Keratinocyte (primary cell): ENCODE data around the gene MED15. TPM values are rescaled to one million over a fixed set of nuclear protein-coding genes. Genes with fewer than 3 reads are reported as not detected.
A peak's percentile ranks its signal among the peaks of the same experiment; 100 is the strongest.

Source experiments
- DNase-seq: peaks from one replicate; pipeline ENCODE4 v3.0.0-alpha.2; 2011; ENCODE audit warnings: low read depth, missing footprints, low spot score
- FAIRE-seq: peaks from 2 replicates; lab custom pipeline; 2011; peaks lifted over from hg19 to GRCh38; lab: Jason Lieb, UNC
- H2AFZ ChIP-seq: 2 replicates; pipeline ENCODE4 v1.6.0; 2012; ENCODE audit warnings: low read length, control low read depth, inconsistent platforms; ENCODE audit not compliant: control insufficient read depth
- H3K27ac ChIP-seq: 2 replicates; pipeline ENCODE4 v1.5.1; 2011; ENCODE audit warnings: low read length; ENCODE audit not compliant: control insufficient read depth, insufficient read depth
- H3K27me3 ChIP-seq: 3 replicates; pipeline ENCODE4 v1.6.0; 2011; ENCODE audit warnings: low read length; ENCODE audit not compliant: control insufficient read depth, insufficient read depth; ENCODE audit errors: extremely low read depth
- H3K36me3 ChIP-seq, 2 experiments: 2 replicates in 1 of 2; 3 replicates in 1 of 2; pipeline ENCODE4 v1.5.1; 2011; ENCODE audit warnings: low read length in 2 of 2, mild to moderate bottlenecking in 1 of 2; ENCODE audit not compliant: control insufficient read depth in 2 of 2, insufficient read depth in 2 of 2; ENCODE audit errors: extremely low read depth in 1 of 2
- H3K4me1 ChIP-seq: 3 replicates; pipeline ENCODE4 v1.5.1; 2011; ENCODE audit warnings: low read length; ENCODE audit not compliant: control insufficient read depth, insufficient read depth; ENCODE audit errors: extremely low read depth
- H3K4me2 ChIP-seq: 3 replicates; pipeline ENCODE4 v1.6.0; 2011; ENCODE audit warnings: low read depth, low read length; ENCODE audit not compliant: control insufficient read depth, insufficient read depth; ENCODE audit errors: extremely low read depth
- H3K4me3 ChIP-seq, 3 experiments: fragments of 200-600 bp in 1 of 3; sonication (generic) in 1 of 3; 2 replicates in 2 of 3; 3 replicates in 1 of 3; pipeline ENCODE4 v1.5.1; 2011 to 2016; ENCODE audit warnings: low read length in 3 of 3, mild to moderate bottlenecking in 3 of 3, control low read depth in 2 of 3, inconsistent platforms in 1 of 3, low read depth in 1 of 3, mixed read lengths in 1 of 3, mixed run types in 1 of 3, moderate library complexity in 1 of 3; ENCODE audit not compliant: control insufficient read depth in 2 of 3, insufficient read depth in 2 of 3; ENCODE audit errors: extremely low read depth in 1 of 3
- H3K79me2 ChIP-seq: 2 replicates; pipeline ENCODE4 v1.6.0; 2012; ENCODE audit warnings: low read length; ENCODE audit not compliant: control insufficient read depth, insufficient read depth
- H3K9ac ChIP-seq: 3 replicates; pipeline ENCODE4 v1.6.0; 2011; ENCODE audit warnings: low read length; ENCODE audit not compliant: control insufficient read depth, insufficient read depth; ENCODE audit errors: extremely low read depth
- H3K9me1 ChIP-seq: 3 replicates; pipeline ENCODE4 v1.6.0; 2011; ENCODE audit warnings: low read length; ENCODE audit not compliant: control insufficient read depth, insufficient read depth; ENCODE audit errors: extremely low read depth
- H3K9me3 ChIP-seq: 2 replicates; pipeline ENCODE4 v1.5.1; 2012; ENCODE audit warnings: low read depth, low read length; ENCODE audit not compliant: control insufficient read depth
- H4K20me1 ChIP-seq: 3 replicates; pipeline ENCODE4 v1.6.0; 2011; ENCODE audit warnings: low read length; ENCODE audit not compliant: control insufficient read depth, insufficient read depth; ENCODE audit errors: extremely low read depth
- EZH2 ChIP-seq: IDR thresholded peaks from one replicate; pipeline ENCODE4 v1.6.1; 2012; ENCODE audit warnings: inconsistent platforms, mild to moderate bottlenecking, low read length, moderate library complexity
- dilution Hi-C: fragments of 300-500 bp; cut with MboI; formaldehyde crosslinking; loops from one replicate; pipeline ENCODE4 v1.7.0; 2020; ENCODE audit warnings: low sequenced_read_pairs; ENCODE audit not compliant: extremely low pct_ligation_motif_present
- polyA plus RNA-seq, 5 experiments: library from polyadenylated mRNA; depleted of rRNA in 3 of 5; stranded (reverse) in 3 of 5; stranded (forward) in 1 of 5; unstranded in 1 of 5; fragments of >200 nt; gene quantifications; 1 replicate in 1 of 5; 2 replicates in 3 of 5; 3 replicates in 1 of 5; pipeline versions ENCODE4 v1.2.1 to v1.2.3, GENCODE V29; 2011 to 2012; ENCODE audit warnings: missing spikeins in 2 of 5, low read depth in 1 of 5, low replicate concordance in 1 of 5
- TF ChIP-seq, protein P1 (sequence below), 3 experiments: IDR thresholded peaks in 1 of 3; conservative IDR thresholded peaks in 1 of 3; optimal IDR thresholded peaks in 1 of 3; 2 replicates in 2 of 3; 3 replicates in 1 of 3; pipeline versions ENCODE3 to v1.5.1; 2011; ENCODE audit warnings: low read length in 3 of 3, mild to moderate bottlenecking in 3 of 3, moderate library complexity in 2 of 3, control low read depth in 1 of 3, inconsistent platforms in 1 of 3; ENCODE audit not compliant: insufficient read depth in 2 of 3; ENCODE audit errors: extremely low read depth in 1 of 3

Gene MED15
- polyA plus RNA-seq, 1 donor (not counting 4 experiments of a cell fraction or from before 2014, with no cell fraction given), result 24.9 TPM

GRCh38 chr22:20510811-20511577, 3.6 kb downstream of the MED15 start:
- FAIRE-seq (no peak), DNase-seq (no peak)
- H4K20me1 ChIP-seq, result peaks cover 25% of the 10 kb centered on the region
- dilution Hi-C loops, result no loop called here
- H3K27me3 ChIP-seq, result no peaks in the 10 kb centered on the region
- H2AFZ ChIP-seq, result no peak overlapping the region
- peak overlapping the region; percentile 100 for H3K4me2 ChIP-seq
- no peak for TF ChIP-seq EZH2
- TF ChIP-seq, protein P1, sequence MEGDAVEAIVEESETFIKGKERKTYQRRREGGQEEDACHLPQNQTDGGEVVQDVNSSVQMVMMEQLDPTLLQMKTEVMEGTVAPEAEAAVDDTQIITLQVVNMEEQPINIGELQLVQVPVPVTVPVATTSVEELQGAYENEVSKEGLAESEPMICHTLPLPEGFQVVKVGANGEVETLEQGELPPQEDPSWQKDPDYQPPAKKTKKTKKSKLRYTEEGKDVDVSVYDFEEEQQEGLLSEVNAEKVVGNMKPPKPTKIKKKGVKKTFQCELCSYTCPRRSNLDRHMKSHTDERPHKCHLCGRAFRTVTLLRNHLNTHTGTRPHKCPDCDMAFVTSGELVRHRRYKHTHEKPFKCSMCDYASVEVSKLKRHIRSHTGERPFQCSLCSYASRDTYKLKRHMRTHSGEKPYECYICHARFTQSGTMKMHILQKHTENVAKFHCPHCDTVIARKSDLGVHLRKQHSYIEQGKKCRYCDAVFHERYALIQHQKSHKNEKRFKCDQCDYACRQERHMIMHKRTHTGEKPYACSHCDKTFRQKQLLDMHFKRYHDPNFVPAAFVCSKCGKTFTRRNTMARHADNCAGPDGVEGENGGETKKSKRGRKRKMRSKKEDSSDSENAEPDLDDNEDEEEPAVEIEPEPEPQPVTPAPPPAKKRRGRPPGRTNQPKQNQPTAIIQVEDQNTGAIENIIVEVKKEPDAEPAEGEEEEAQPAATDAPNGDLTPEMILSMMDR (optimal IDR thresholded peaks at IDR 0.05 in 1 of 3, IDR thresholded peaks at IDR 0.05 in 1 of 3, conservative IDR thresholded peaks at IDR 0.05 in 1 of 3; ENCODE audit: extremely low read depth in 1 of 3, insufficient read depth in 2 of 3, low read length in 3 of 3), result no peak
- H3K9me1 ChIP-seq, result peaks cover 8% of the 10 kb centered on the region
- peak overlapping the region in 1 of 3 experiments; percentile 95 for H3K4me3 ChIP-seq
- peaks cover 7 to 19% of the 10 kb centered on the region in 2 experiments for H3K36me3 ChIP-seq
- no peak overlapping the region for H3K9ac ChIP-seq
- H3K4me1 ChIP-seq, result peaks cover 52% of the 10 kb centered on the region
- H3K79me2 ChIP-seq, result peaks cover 86% of the 10 kb centered on the region
- peak overlapping the region; percentile 99 for H3K27ac ChIP-seq
- H3K9me3 ChIP-seq, result no peaks in the 10 kb centered on the region

GRCh38 chr22:20511578-20512229, 4.3 kb downstream of the MED15 start:
- H3K4me1 ChIP-seq, result peaks cover 58% of the 10 kb centered on the region
- H3K4me2 ChIP-seq, result no peak overlapping the region
- no peak overlapping the region for H3K4me3 ChIP-seq
- no peak overlapping the region for H3K27ac ChIP-seq
- dilution Hi-C loops, result no loop called here
- FAIRE-seq, result no peak
- H3K9me3 ChIP-seq, result no peaks in the 10 kb centered on the region
- no peak overlapping the region for H2AFZ ChIP-seq
- peaks cover 8% of the 10 kb centered on the region for H3K9me1 ChIP-seq
- peaks cover 7 to 19% of the 10 kb centered on the region in 2 experiments for H3K36me3 ChIP-seq
- no peak for TF ChIP-seq EZH2
- TF ChIP-seq, protein P1 (optimal IDR thresholded peaks at IDR 0.05 in 1 of 3, IDR thresholded peaks at IDR 0.05 in 1 of 3, conservative IDR thresholded peaks at IDR 0.05 in 1 of 3; ENCODE audit: extremely low read depth in 1 of 3, insufficient read depth in 2 of 3, low read length in 3 of 3), result no peak
- H3K27me3 ChIP-seq, result no peaks in the 10 kb centered on the region
- H3K79me2 ChIP-seq, result peaks cover 91% of the 10 kb centered on the region
- DNase-seq, result no peak
- H4K20me1 ChIP-seq, result peaks cover 28% of the 10 kb centered on the region
- H3K9ac ChIP-seq, result no peak overlapping the region
